AG04449 (cell line): ENCODE results near the gene DNPEP.
A peak's percentile ranks its signal among the peaks of the same experiment; 100 is the strongest.

Experiments
- CTCF ChIA-PET: fragments of 350-600 bp; formaldehyde crosslinking; extraction: SDS; loops from one replicate; lab custom pipeline; 2021; ENCODE audit warnings: antibody characterized with exemption; lab: Yijun Ruan, JAX
- POLR2A ChIA-PET: fragments of 400-600, 350-600 bp; formaldehyde crosslinking; extraction: SDS; loops from one replicate; lab custom pipeline; 2020; ENCODE audit warnings: antibody characterized with exemption, inconsistent platforms; lab: Yijun Ruan, JAX
- DNase-seq: peaks from one replicate; pipeline ENCODE4 v3.0.0-alpha.2; 2010; ENCODE audit warnings: low read depth, low spot score
- H3K4me3 ChIP-seq: 2 replicates; pipeline ENCODE4 v1.5.1; 2011; ENCODE audit warnings: low read depth, mild to moderate bottlenecking, control low read depth, low read length
- CTCF ChIP-seq: IDR thresholded peaks from one replicate; pipeline ENCODE4 v1.5.1; 2011; ENCODE audit warnings: mild to moderate bottlenecking, moderate library complexity, low read length, control low read depth, inconsistent platforms; ENCODE audit not compliant: insufficient read depth; ENCODE audit errors: missing control alignments

Gene DNPEP

GRCh38 chr2:219405451-219405850 lies 17.7 kb upstream of the DNPEP start:
- TF ChIP-seq CTCF = peak; percentile 55
- ChIA-PET CTCF (interaction anchor here (0.9 to 16.3 kb wide), 20 partner anchors 10 to 285 kb away, joined by 3 to 887 read pairs (median 24); partner anchors contain the start of genes DES, DNPEP, GMPPA and SPEG), POLR2A (no interaction called here)
- DNase-seq = no peak
- H3K4me3 ChIP-seq = no peak overlapping the region

GRCh38 chr2:219404954-219405353 lies 17.2 kb upstream of the DNPEP start:
- POLR2A ChIA-PET = no interaction called here
- CTCF ChIA-PET = interaction anchor here (0.7 to 16.3 kb wide), 28 partner anchors 8 to 285 kb away, joined by 3 to 887 read pairs (median 15); partner anchors contain the start of genes CHPF, DES, DNPEP and GMPPA
- DNase-seq = no peak
- TF ChIP-seq CTCF = no peak
- H3K4me3 ChIP-seq = no peak overlapping the region

GRCh38 chr2:219404291-219404910 lies 16.7 kb upstream of the DNPEP start:
- POLR2A ChIA-PET = no interaction called here

GRCh38 chr2:219403861-219404260 lies 16.1 kb upstream of the DNPEP start:
- POLR2A ChIA-PET = interaction anchor here (1.1 to 1.4 kb wide), 2 partner anchors 35 to 126 kb away, joined by 3 read pairs; no protein-coding TSS in a partner anchor

More at GRCh38 chr2:219404291-219404910, 16.7 kb upstream of the DNPEP start:
- no peak for TF ChIP-seq CTCF
- no peak overlapping the region for H3K4me3 ChIP-seq
- CTCF ChIA-PET = interaction anchor here (0.7 to 16.3 kb wide), 32 partner anchors 8 to 285 kb away, joined by 3 to 887 read pairs (median 11); partner anchors contain the start of genes CHPF, DES, DNPEP and GMPPA
- DNase-seq = no peak

GRCh38 chr2:219402665-219403515 lies 15.2 kb upstream of the DNPEP start:
- peak; percentile 42 for DNase-seq
- CTCF ChIA-PET = interaction anchor here (0.6 to 16.3 kb wide), 48 partner anchors 10 to 1739 kb away, joined by 3 to 887 read pairs (median 9); partner anchors contain the start of genes CHPF, DES, DNPEP and GMPPA
- POLR2A ChIA-PET = interaction anchor here (1.1 to 1.4 kb wide), 2 partner anchors 36 to 127 kb away, joined by 3 read pairs; no protein-coding TSS in a partner anchor

More at GRCh38 chr2:219403861-219404260, 16.1 kb upstream of the DNPEP start:
- TF ChIP-seq CTCF = no peak
- H3K4me3 ChIP-seq = no peak overlapping the region
- no peak for DNase-seq
- CTCF ChIA-PET = interaction anchor here (0.6 to 16.3 kb wide), 37 partner anchors 8 to 1740 kb away, joined by 3 to 887 read pairs (median 12); partner anchors contain the start of genes CHPF, DES, DNPEP and GMPPA

More at GRCh38 chr2:219402665-219403515, 15.2 kb upstream of the DNPEP start:
- no peak overlapping the region for H3K4me3 ChIP-seq
- TF ChIP-seq CTCF = peak; percentile 85
